ENCODE results near the gene NFATC1. TPM values are rescaled to one million over a fixed set of nuclear protein-coding genes. Genes with fewer than 3 reads are reported as not detected.

Gene NFATC1
- total and polyA plus RNA-seq, 2 experiments from 2014 or later = 4.2 to 11.3 TPM

DNA sequence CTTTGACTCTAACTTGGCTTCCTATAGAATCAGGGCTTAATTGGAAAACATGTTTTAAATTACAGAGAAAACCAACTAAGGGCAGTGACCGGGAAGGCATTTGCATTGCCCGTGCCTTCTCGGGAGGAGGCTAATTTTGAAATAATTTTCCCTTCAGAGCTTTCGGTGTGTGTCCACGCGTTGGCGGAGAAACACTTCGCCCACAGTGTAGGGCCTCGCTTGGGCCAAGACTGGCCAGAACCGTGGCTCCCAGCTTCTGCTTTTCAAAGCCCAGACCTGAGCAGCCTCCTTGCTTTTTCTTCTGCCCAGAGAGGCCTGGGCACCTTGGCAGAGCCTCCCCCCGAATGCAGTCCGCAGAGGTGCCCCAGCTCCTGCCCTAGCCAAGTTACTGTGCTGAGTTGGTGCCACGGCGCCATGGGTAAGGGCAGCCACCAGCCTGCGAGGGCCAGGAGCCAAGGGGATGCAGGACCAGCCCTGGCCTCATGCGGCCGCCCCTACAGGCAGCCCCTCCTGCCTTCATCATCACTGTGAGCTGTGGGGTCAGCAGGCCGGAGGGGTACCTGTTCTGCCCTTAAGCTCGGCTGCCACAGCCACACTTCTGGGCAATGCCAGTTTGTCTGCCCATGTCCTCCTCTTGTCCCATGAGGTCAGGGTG, 57.4 kb downstream of the NFATC1 start:
- TF ChIP-seq, protein P1, sequence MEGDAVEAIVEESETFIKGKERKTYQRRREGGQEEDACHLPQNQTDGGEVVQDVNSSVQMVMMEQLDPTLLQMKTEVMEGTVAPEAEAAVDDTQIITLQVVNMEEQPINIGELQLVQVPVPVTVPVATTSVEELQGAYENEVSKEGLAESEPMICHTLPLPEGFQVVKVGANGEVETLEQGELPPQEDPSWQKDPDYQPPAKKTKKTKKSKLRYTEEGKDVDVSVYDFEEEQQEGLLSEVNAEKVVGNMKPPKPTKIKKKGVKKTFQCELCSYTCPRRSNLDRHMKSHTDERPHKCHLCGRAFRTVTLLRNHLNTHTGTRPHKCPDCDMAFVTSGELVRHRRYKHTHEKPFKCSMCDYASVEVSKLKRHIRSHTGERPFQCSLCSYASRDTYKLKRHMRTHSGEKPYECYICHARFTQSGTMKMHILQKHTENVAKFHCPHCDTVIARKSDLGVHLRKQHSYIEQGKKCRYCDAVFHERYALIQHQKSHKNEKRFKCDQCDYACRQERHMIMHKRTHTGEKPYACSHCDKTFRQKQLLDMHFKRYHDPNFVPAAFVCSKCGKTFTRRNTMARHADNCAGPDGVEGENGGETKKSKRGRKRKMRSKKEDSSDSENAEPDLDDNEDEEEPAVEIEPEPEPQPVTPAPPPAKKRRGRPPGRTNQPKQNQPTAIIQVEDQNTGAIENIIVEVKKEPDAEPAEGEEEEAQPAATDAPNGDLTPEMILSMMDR (IDR thresholded peaks at IDR 0.05; ENCODE audit: poor library complexity) = no peak
- TF ChIP-seq EZH2 (IDR thresholded peaks at IDR 0.05; ENCODE audit: borderline replicate concordance) = no peak
- TF ChIP-seq EZH2phosphoT487 (IDR thresholded peaks at IDR 0.05; ENCODE audit: low read depth, severe bottlenecking, unreplicated experiment) = no peak

DNA sequence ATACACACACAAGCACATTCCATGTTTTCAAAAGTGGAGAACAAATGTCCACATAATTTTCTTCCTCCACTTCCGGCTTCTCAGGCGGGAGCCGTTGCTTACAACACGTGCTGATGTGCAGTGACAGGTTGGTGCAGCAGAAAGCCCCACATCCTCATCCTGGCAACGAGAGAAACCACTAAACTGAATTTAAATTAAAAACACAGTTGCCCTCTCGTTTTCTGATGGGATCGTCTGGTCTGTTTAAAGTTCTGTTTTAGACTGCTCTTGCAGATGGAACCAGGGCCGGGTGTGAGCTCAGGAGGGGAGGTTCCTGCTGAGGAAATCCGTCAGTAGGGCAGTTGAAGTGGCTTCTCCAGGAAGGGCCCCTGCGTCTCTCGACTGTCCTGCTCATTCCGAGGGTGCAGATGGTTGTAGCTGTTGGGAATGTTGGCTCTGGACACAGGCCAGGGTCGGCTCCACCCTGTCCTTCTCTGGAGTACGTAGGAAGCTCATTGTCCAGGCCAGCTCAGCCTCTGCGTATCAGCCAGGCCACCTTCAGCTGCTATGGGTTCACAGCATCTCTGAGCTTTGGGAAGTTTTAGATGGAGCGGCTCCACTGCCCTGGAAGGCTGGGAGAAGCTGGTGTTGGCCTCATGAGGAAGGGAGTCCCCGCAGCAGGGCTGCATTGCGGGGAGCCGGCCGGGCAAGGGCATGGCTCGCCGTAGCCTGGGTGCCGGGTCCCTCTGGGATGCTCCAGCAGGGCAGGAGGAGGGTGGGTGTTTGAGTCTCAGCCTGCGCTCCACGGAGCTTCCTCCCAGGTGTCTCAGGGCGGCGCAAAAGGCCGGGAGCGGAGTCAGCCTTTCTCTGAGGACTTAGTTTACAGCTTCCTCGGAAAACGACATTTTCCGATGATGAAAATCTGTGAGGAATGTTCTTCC, 58.3 kb downstream of the NFATC1 start:
- H3K9me2 ChIP-seq (replicated peaks; ENCODE audit: insufficient read depth) = no peaks in the 10 kb centered on the region
- H3K36me3 ChIP-seq (replicated peaks; ENCODE audit: insufficient read depth, low read depth) = no peaks in the 10 kb centered on the region
- no peak for DNase-seq (ENCODE audit: low spot score)
- H3K4me3 ChIP-seq = no peak overlapping the region
- 75% methylated on average over 32 of the region's 32 CpGs for WGBS (ENCODE audit: low lambda C conversion rate, missing lambda C conversion rate)
- no peaks in the 10 kb centered on the region for H3K27me3 ChIP-seq
- no peaks in the 10 kb centered on the region for H4K20me1 ChIP-seq (ENCODE audit: insufficient read depth, poor library complexity, severe bottlenecking)
- no peaks in the 10 kb centered on the region for H3K9me3 ChIP-seq (ENCODE audit: low read depth)
- H3K27ac ChIP-seq = no peak overlapping the region
- no peak overlapping the region for H2AFZ ChIP-seq
- no peak overlapping the region for H3K4me2 ChIP-seq
- H3K4me1 ChIP-seq (ENCODE audit: insufficient read depth) = peaks cover 9% of the 10 kb centered on the region
- H3K79me2 ChIP-seq = no peaks in the 10 kb centered on the region
- TF ChIP-seq EZH2 (IDR thresholded peaks at IDR 0.05; ENCODE audit: borderline replicate concordance) = no peak
- TF ChIP-seq, protein P1 (IDR thresholded peaks at IDR 0.05; ENCODE audit: poor library complexity) = no peak
- TF ChIP-seq EZH2phosphoT487 (IDR thresholded peaks at IDR 0.05; ENCODE audit: low read depth, severe bottlenecking, unreplicated experiment) = no peak

More for the DNA sequence above, 57.4 kb downstream of the NFATC1 start:
- no peak overlapping the region for H3K4me3 ChIP-seq
- no peak overlapping the region for H3K4me2 ChIP-seq
- no peak for DNase-seq (ENCODE audit: low spot score)
- no peaks in the 10 kb centered on the region for H3K9me3 ChIP-seq (ENCODE audit: low read depth)
- H3K9me2 ChIP-seq (replicated peaks; ENCODE audit: insufficient read depth) = no peaks in the 10 kb centered on the region
- H3K27ac ChIP-seq = no peak overlapping the region
- no peaks in the 10 kb centered on the region for H3K27me3 ChIP-seq
- no peak overlapping the region for H2AFZ ChIP-seq
- H3K36me3 ChIP-seq (replicated peaks; ENCODE audit: insufficient read depth, low read depth) = no peaks in the 10 kb centered on the region
- H4K20me1 ChIP-seq (ENCODE audit: insufficient read depth, poor library complexity, severe bottlenecking) = no peaks in the 10 kb centered on the region
- H3K4me1 ChIP-seq (ENCODE audit: insufficient read depth) = peaks cover 3% of the 10 kb centered on the region
- 89% methylated on average over 19 of the region's 19 CpGs for WGBS (ENCODE audit: low lambda C conversion rate, missing lambda C conversion rate)
- H3K79me2 ChIP-seq = no peaks in the 10 kb centered on the region

DNA sequence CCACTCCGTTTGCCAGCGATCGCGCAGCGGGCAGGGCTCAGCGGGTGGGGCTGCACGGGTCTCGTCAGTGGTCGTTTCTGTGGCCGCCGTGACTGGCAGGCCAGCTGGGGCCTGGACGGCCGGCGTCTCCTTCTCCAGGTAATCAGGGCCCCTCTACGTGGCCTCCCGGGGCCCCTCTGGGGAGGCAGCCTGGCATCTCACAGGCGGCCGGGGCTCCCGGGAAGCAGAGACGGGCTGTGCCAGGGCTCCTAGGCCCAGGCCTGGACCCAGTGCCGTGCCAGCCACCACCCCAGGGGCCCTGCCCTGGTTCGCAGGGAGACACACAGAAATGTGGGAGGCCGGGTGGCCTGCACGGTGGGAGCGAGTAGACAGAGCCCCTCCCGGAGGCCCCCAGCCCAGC, 59.5 kb downstream of the NFATC1 start:
- TF ChIP-seq EZH2phosphoT487 (IDR thresholded peaks at IDR 0.05; ENCODE audit: low read depth, severe bottlenecking, unreplicated experiment) (no peak), EZH2 (IDR thresholded peaks at IDR 0.05; ENCODE audit: borderline replicate concordance) (no peak)
- TF ChIP-seq, protein P1 (IDR thresholded peaks at IDR 0.05; ENCODE audit: poor library complexity) = no peak
- no peak overlapping the region for H3K4me3 ChIP-seq
- WGBS (ENCODE audit: low lambda C conversion rate, missing lambda C conversion rate) = 92% methylated on average over 16 of the region's 26 CpGs
- H3K36me3 ChIP-seq (replicated peaks; ENCODE audit: insufficient read depth, low read depth) = no peaks in the 10 kb centered on the region
- H3K4me1 ChIP-seq (ENCODE audit: insufficient read depth) = peaks cover 17% of the 10 kb centered on the region
- DNase-seq (ENCODE audit: low spot score) = no peak
- H3K9me3 ChIP-seq (ENCODE audit: low read depth) = no peaks in the 10 kb centered on the region
- no peaks in the 10 kb centered on the region for H3K27me3 ChIP-seq
- H4K20me1 ChIP-seq (ENCODE audit: insufficient read depth, poor library complexity, severe bottlenecking) = no peaks in the 10 kb centered on the region
- no peak overlapping the region for H2AFZ ChIP-seq
- no peak overlapping the region for H3K4me2 ChIP-seq
- no peaks in the 10 kb centered on the region for H3K9me2 ChIP-seq (replicated peaks; ENCODE audit: insufficient read depth)
- H3K79me2 ChIP-seq = no peaks in the 10 kb centered on the region
- no peak overlapping the region for H3K27ac ChIP-seq
